Mucosa of descending colon (tissue), 3 donors: ENCODE results near the gene PNLDC1. TPM values are rescaled to one million over a fixed set of nuclear protein-coding genes. Genes with fewer than 3 reads are reported as not detected.
A peak's percentile ranks its signal among the peaks of the same experiment; 100 is the strongest.

Experiments
- ATAC-seq: fragments of 200-7000 bp; cut with Tn5 transposase; one replicate; pipeline ENCODE4 v1.9.1; 2020; ENCODE audit warnings: mild to moderate bottlenecking, moderate library complexity
- DNase-seq, 3 donors: peaks; one replicate each; pipeline ENCODE4 v3.0.0-alpha.2; 2020
- H3K36me3 ChIP-seq: fragments of 200-600 bp; one replicate; pipeline ENCODE4 v1.8.0; 2021; ENCODE audit warnings: low read depth, mild to moderate bottlenecking
- H3K4me1 ChIP-seq: fragments of 200-600 bp; one replicate; pipeline ENCODE4 v1.8.0; 2021; ENCODE audit warnings: low read depth, mild to moderate bottlenecking
- H3K4me3 ChIP-seq: fragments of 200-600 bp; one replicate; pipeline ENCODE4 v1.8.0; 2021; ENCODE audit warnings: mild to moderate bottlenecking
- H3K9me3 ChIP-seq: fragments of 200-600 bp; one replicate; pipeline ENCODE4 v1.8.0; 2021; ENCODE audit warnings: mild to moderate bottlenecking
- CTCF ChIP-seq: fragments of 200-600 bp; IDR thresholded peaks from one replicate; pipeline ENCODE4 v1.8.0; 2022; ENCODE audit warnings: antibody characterized with exemption, mild to moderate bottlenecking
- intact Hi-C, 2 donors: fragments of 100-400 bp; cut with DNase I in 1 of 2; cut with micrococcal nuclease in 1 of 2; formaldehyde crosslinking; loops; one replicate each; pipeline versions ENCODE4 v1.11.0 to v1.11.1; 2022; cut with DNase I, micrococcal nuclease
- total RNA-seq, 3 donors: library from RNA; stranded (reverse); fragmentation: NEBNext Ultra II Directional in 2 of 3; extraction: Animal tissue kit (Norgen Biotek cat#: 25700) in 2 of 3; gene quantifications; one replicate each; pipeline versions ENCODE4 v1.2.1 to v1.2.4, GENCODE V29; 2021 to 2023
- donor health status: DM: no; HTN: no; CAD: no; lungs with moderate emphysema.
- donor health status: DM: no; HTN: no; CAD: no.
- donor health status: DM: no; HTN: yes; CAD: no.

Gene PNLDC1
- total RNA-seq, 3 donors from 2014 or later, result 1.3 TPM; not detected in 2

- intact Hi-C loops, result no loop called here
- Histone ChIP-seq H3K4me3 (no peak overlapping the region), H3K4me1 (no peaks in the 10 kb centered on the region), H3K36me3 (no peaks in the 10 kb centered on the region), H3K9me3 (no peaks in the 10 kb centered on the region)
- ATAC-seq (no peak), DNase-seq (no peak)
- no peak for TF ChIP-seq CTCF
Observed at GRCh38 chr6:159817951-159818739, 18.1 kb downstream of the PNLDC1 start.

- H3K9me3 ChIP-seq, result no peaks in the 10 kb centered on the region
- no peak for TF ChIP-seq CTCF
- intact Hi-C loops, result no loop called here
- ATAC-seq, result no peak
- no peaks in the 10 kb centered on the region for H3K4me1 ChIP-seq
- H3K36me3 ChIP-seq, result no peaks in the 10 kb centered on the region
- no peak overlapping the region for H3K4me3 ChIP-seq
- DNase-seq, result no peak
Observed at GRCh38 chr6:159819098-159819497, 19.0 kb downstream of the PNLDC1 start.

GRCh38 chr6:159819932-159820640 lies 20.0 kb downstream of the PNLDC1 start:
- Histone ChIP-seq H3K9me3 (no peaks in the 10 kb centered on the region), H3K36me3 (no peaks in the 10 kb centered on the region), H3K4me3 (no peak overlapping the region), H3K4me1 (no peaks in the 10 kb centered on the region)
- no peak for DNase-seq
- peak; percentile 45 for ATAC-seq
- no peak for TF ChIP-seq CTCF
- intact Hi-C loops, result no loop called here

GRCh38 chr6:159821122-159821521 lies 21.0 kb downstream of the PNLDC1 start:
- no peaks in the 10 kb centered on the region for H3K9me3 ChIP-seq
- DNase-seq, result no peak
- TF ChIP-seq CTCF, result no peak
- H3K4me3 ChIP-seq, result no peak overlapping the region
- H3K36me3 ChIP-seq, result no peaks in the 10 kb centered on the region
- intact Hi-C loops, result no loop called here
- H3K4me1 ChIP-seq, result no peaks in the 10 kb centered on the region
- no peak for ATAC-seq

GRCh38 chr6:159821726-159822125 lies 21.6 kb downstream of the PNLDC1 start:
- no peak for ATAC-seq
- Histone ChIP-seq H3K4me1 (no peaks in the 10 kb centered on the region), H3K9me3 (no peaks in the 10 kb centered on the region), H3K36me3 (no peaks in the 10 kb centered on the region), H3K4me3 (no peak overlapping the region)
- intact Hi-C loops, result no loop called here
- TF ChIP-seq CTCF, result no peak
- DNase-seq, result no peak
